Measurements from ENCODE around the gene PDP2.

The PDP2 gene

DNA sequence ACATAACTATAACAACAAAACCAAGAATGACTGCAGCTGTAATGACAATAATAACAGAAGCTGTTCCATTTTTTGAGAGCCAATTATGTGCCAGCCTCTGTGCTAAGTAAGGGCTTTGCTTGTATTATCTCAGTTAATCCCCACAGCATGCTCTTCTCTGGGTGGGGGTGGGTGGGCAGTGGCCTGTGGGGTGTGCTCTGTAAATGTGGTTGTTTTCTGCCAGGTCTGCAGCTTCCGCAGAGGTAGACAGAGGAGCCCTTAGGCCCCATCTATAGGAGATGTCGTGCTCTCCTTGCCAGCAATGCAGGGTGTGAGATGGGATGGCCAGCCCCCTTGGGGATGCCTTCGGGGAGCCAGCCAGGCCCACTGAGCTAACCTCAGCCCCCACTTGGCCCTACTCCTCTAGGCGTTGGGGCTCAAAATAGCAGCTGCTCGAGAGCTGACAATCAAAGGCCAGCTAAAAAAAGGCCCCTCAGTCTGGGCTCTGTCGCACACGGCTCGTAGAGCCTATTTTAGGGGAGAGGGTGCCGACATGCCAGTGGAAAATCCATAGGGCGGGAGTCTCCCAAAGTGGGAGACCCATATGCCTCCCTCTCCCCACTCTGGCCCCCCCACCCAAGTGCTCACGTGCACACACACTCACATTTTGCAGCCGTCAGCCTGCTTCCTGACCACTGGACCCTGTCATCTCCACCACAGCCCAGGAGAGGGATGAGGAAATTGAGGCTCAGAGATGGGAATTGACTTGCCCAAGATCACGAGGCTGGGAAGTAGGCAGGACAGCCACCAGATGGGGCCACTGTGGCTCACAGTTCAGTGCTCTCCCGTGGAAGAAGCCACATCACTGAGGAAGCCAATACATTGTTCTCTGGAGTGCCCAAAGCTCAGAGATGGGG lies 22.6 kb downstream of the PDP2 start:
- DNase-seq (ENCODE audit: extremely low read depth in 1 of 2, low read depth in 1 of 2) = no peak

DNA sequence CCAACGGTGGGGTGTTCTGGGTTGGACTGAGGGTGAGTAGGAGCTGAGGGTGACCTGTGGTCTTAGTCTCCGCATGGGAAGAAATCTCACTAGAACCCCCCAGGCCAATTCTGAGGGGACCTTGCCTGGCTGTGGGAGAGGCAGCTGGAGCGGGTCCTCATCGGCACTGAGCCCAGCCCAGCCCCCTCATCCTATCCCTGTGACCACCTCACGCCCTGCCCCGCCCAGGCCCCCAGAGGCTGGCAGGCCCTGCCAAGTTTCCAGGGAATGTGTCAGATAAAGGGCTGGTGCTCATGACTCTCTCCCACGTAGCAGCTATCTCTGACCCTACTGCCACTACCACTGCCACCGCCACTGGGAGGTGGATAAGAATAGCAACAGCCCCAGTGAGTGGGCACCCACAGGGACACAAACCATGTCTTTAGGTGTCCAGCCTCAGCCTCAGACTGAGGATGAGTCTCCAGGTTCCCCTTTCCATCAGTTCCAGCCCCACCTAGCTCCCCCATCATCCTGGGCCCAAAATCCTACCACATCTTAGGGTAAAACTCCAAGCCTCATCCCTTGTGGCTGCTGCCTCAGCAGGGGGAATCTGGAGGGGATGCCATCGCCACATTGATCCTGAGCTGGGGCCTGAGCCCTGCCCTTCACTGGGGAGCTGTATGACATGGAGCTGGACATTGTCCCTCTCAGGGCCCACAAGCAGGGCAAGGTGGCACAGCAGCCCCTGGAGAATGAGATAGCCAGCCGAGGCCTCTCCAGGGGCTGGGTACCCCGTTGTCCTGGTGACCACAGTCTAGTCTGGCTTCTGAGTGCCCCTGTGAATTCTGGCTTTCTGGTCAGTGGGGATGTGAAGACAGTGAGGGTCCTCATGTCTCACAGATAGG lies 23.5 kb downstream of the PDP2 start:
- DNase-seq (ENCODE audit: extremely low read depth in 1 of 2, low read depth in 1 of 2) = no peak

DNA sequence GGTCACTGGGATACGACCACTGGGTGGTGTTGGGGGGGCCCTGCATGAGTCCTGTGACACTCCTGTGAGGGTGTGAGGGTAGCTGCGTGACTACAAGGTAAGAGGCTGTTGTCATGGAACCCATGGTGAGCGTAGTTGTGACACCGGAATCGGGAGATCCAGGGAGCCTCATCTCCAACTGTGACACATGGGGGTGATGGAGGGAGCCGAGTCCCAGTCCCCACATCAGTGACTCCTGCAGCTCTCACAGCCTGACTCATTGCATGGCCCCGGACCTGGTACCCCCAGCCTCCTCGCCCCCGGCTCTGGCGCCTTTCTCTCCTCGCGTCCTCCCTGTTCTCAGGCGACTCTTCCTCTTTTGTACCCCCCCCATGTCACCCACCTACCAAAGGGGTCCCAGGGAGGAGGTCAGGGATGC lies 24.1 kb downstream of the PDP2 start:
- no peak for DNase-seq (ENCODE audit: extremely low read depth in 1 of 2, low read depth in 1 of 2)

- DNase-seq (ENCODE audit: extremely low read depth in 1 of 2, low read depth in 1 of 2) = no peak
Observed at GRCh38 chr16:66904846-66905632, 24.7 kb downstream of the PDP2 start.

GRCh38 chr16:66905633-66906539 lies 25.6 kb downstream of the PDP2 start:
- DNase-seq (ENCODE audit: extremely low read depth in 1 of 2, low read depth in 1 of 2) = no peak

DNA sequence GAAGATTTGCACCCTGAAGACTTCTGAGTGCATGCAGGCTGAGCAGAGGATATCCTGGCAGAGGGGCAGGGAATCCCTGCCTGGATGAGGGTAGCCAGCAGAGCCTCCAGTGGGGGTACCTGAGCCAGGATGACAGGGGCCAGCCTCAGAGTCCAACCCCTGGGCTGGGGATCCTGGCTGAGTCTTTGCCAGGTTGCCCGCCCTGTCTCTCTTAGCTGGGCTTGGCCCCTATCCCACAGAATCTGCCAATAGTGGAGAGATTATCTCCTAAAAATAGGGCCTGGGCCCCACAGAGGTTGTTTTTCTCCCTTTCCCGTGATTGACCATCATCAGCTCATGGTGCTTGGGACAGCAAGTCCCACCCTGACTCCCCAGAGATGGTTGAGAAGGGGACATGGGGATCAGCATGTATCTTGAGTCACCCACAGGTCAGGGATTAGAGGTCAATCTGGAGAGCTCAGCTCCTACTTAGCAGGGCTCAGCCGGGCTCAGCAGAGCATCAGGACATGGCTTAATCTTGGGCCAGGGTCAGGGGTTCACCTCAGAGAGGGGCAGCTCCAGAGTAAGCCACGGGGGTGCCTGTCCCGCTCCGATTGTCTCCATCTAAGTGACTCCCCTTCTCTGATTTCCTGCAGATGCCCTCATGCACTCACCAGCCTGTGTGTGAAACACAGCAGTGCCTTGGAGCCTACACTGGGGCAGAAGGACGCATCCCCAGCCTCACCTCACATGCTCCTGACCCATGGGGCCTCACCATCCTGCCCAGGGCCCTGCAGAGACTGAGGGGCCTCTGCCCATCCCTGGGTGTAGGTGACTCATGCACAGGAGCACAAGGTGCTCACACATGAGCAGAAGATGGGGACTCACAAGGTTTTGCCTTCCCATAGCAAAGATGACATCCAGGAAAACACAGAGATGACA lies 26.9 kb downstream of the PDP2 start:
- no peak for DNase-seq (ENCODE audit: extremely low read depth in 1 of 2, low read depth in 1 of 2)

GRCh38 chr16:66908116-66908515 lies 27.8 kb downstream of the PDP2 start:
- no peak for DNase-seq (ENCODE audit: extremely low read depth in 1 of 2, low read depth in 1 of 2)

GRCh38 chr16:66908762-66909559 lies 28.6 kb downstream of the PDP2 start:
- DNase-seq (ENCODE audit: extremely low read depth in 1 of 2, low read depth in 1 of 2) = no peak

GRCh38 chr16:66910175-66910940 lies 30.0 kb downstream of the PDP2 start:
- no peak for DNase-seq (ENCODE audit: extremely low read depth in 1 of 2, low read depth in 1 of 2)

GRCh38 chr16:66911112-66911511 lies 30.8 kb downstream of the PDP2 start:
- no peak for DNase-seq (ENCODE audit: extremely low read depth in 1 of 2, low read depth in 1 of 2)

DNA sequence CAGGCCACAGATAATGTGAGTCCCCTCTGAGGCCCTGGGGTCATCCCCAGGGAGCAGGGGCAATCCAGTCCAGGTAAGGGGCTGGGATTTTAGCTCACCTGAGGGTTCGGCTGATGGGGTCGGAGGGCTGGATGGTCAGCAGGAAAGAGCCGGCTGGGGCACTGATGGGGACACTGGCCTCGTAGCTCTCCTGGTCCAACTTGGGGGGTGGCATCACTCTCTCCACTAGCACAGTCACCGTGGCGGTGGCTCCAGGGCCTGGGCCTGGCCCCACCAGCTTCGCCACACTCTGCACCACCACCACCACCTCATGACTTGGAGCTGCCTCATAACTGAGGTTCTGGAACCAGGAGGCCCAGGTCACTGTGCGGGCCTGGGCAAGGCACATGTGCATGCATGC lies 31.5 kb downstream of the PDP2 start:
- DNase-seq (ENCODE audit: extremely low read depth in 1 of 2, low read depth in 1 of 2) = no peak

GRCh38 chr16:66913081-66913480 lies 32.8 kb downstream of the PDP2 start:
- DNase-seq (ENCODE audit: extremely low read depth in 1 of 2, low read depth in 1 of 2) = no peak

DNA sequence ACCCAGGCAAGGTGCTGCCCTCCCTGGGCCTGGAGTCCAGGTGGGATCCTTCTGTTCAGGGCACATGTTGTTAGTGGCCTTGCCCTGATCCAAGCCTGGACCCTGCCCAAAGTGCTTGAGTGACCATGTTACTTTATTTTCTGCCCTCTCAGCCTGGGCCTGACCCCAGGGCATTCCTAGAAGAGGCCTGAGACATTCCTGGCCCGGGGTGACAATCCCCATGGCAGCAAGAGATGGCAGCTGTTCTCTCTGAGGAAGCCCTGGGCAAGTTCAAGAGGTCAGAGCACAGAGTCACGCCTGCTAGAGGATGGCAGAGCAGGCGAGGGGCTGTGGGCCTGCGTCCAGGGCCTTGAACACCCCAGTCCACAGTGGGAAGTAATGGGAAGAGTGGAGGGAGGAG lies 33.4 kb downstream of the PDP2 start:
- DNase-seq (ENCODE audit: extremely low read depth in 1 of 2, low read depth in 1 of 2) = no peak

- no peak for DNase-seq (ENCODE audit: extremely low read depth in 1 of 2, low read depth in 1 of 2)
Observed at GRCh38 chr16:66914541-66914940, 34.2 kb downstream of the PDP2 start.

GRCh38 chr16:66915041-66915440 lies 34.7 kb downstream of the PDP2 start:
- DNase-seq (ENCODE audit: extremely low read depth in 1 of 2, low read depth in 1 of 2) = no peak

DNA sequence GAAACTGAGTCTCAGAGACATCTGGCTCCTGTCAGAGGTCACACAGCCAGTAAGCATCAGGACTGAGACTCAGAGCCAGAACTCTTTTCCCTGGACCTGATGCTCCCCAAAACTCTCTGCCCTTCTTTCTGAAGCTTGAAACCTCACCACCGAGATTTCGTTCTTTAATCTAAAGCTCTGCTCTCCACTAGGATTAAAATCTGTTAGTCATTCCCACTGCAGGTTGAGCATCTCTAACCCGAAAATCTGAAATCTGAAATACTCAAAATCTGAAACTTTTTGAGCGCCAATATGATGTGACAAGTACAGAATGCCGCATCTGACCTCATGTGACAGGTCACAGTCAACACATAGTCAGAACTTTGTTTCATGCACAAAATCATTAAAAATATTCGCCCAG lies 36.2 kb downstream of the PDP2 start:
- no peak for DNase-seq (ENCODE audit: extremely low read depth in 1 of 2, low read depth in 1 of 2)

DNA sequence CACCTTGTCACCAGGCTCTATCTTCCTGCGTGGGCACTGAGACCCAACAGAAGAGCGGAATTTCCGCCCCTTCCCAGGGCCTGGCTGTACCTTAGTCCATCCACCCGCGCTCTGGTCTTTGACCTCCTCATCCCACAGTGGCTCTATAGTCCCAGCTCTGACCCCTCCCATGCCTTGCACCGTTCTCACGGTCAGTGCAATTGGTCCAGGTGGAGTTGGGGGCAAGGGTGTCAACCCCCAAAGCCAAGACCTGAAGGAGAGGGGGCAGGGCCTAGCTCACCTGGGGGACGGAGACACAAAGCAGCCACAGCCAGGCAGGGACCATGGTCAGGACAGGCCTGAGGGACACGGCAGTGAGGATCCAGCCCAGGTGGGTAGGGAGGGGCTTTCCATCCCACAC lies 37.4 kb downstream of the PDP2 start:
- no peak for DNase-seq (ENCODE audit: extremely low read depth in 1 of 2, low read depth in 1 of 2)
